Esophagus muscularis mucosa (tissue), 4 donors: ENCODE results near the gene MEF2D.

Experiments
- EP300 ChIP-seq: sonication (generic); formaldehyde crosslinking; IDR thresholded peaks from one replicate; pipeline ENCODE4 v1.6.1; 2017; ENCODE audit warnings: antibody characterized with exemption
- POLR2A ChIP-seq: fragments of 450-650 bp; IDR thresholded peaks from one replicate; pipeline ENCODE4 v1.6.1; 2017; ENCODE audit warnings: antibody characterized with exemption, moderate library complexity, mild to moderate bottlenecking, low read depth
- TF ChIP-seq, protein P1 (sequence below), 3 experiments: fragments of 200-600 bp in 2 of 3; fragments of 450-650 bp in 1 of 3; sonication (generic) in 2 of 3; IDR thresholded peaks; one replicate each; pipeline ENCODE4 v1.5.1; 2017 to 2019; ENCODE audit warnings: antibody characterized with exemption in 3 of 3, mild to moderate bottlenecking in 2 of 3, moderate library complexity in 1 of 3

DNA sequence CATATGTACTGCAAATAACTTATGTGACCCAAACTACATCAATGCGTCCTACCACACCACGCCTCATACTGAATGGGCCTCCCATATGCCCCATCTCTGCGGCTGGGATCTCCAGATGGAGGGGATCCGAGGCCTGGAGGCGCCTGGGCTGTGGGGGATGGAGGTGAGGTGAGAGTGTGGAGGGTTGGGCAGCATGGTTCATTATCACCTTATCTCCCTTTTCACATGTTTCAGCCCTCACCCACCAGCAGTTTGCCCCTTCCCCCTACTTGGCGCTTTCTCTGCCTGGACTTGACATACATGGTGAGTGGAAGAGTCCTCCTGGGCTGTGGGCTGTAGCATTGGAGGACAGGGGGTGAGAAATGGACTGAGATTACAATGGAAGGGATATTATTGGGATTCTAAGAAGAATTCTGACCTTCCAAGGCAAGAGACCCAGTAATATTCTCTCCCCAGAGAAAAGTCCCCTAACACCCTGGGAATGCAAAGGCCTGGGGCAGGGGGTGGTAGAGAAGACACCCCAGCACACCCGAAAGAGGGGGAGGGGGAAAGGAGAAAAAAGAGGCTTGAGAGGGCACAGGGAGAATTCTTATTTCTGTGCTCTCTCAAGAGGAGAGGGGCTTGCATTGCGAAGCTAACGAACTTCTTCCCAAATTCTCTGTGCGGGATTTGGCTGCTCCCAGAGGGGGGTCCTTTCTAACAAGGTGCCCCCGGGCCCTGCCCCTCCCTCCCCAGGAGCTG, 61.4 kb downstream of the MEF2D start:
- TF ChIP-seq, protein P1, sequence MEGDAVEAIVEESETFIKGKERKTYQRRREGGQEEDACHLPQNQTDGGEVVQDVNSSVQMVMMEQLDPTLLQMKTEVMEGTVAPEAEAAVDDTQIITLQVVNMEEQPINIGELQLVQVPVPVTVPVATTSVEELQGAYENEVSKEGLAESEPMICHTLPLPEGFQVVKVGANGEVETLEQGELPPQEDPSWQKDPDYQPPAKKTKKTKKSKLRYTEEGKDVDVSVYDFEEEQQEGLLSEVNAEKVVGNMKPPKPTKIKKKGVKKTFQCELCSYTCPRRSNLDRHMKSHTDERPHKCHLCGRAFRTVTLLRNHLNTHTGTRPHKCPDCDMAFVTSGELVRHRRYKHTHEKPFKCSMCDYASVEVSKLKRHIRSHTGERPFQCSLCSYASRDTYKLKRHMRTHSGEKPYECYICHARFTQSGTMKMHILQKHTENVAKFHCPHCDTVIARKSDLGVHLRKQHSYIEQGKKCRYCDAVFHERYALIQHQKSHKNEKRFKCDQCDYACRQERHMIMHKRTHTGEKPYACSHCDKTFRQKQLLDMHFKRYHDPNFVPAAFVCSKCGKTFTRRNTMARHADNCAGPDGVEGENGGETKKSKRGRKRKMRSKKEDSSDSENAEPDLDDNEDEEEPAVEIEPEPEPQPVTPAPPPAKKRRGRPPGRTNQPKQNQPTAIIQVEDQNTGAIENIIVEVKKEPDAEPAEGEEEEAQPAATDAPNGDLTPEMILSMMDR (IDR thresholded peaks at IDR 0.05), result no peak
- TF ChIP-seq EP300, result no peak
- no peak for TF ChIP-seq POLR2A
